ENCODE results near the gene PLB1. TPM values are rescaled to one million over a fixed set of nuclear protein-coding genes. Genes with fewer than 3 reads are reported as not detected.

PLB1 gene
- total RNA-seq, 6 experiments from 2014 or later: 0.66 to 1.9 (median 1.1) TPM

- TF ChIP-seq POLR2A (IDR thresholded peaks at IDR 0.05) (no peak), CTCF (IDR thresholded peaks at IDR 0.05) (no peak)
- H3K9me3 ChIP-seq: no peaks in the 10 kb centered on the region
- no peaks in the 10 kb centered on the region for H3K27me3 ChIP-seq
- no peak overlapping the region for H3K4me3 ChIP-seq
- ATAC-seq (peak in 2 of 4 donors; percentile 24 to 29), DNase-seq (no peak)
- no peaks in the 10 kb centered on the region for H3K36me3 ChIP-seq
- H3K4me1 ChIP-seq: no peaks in the 10 kb centered on the region
- peak overlapping the region in 1 of 3 donors; percentile 13 for H3K27ac ChIP-seq
- WGBS (ENCODE audit: insufficient coverage, low coverage, low lambda C conversion rate, missing lambda C conversion rate): 74% methylated on average over 5 of the region's 5 CpGs
- intact Hi-C loops (cut with DNase I): no loop called here
These were observed 104.3 kb downstream of the PLB1 start for GRCh38 chr2:28600181-28600580.

- 50% methylated on average over 1 of the region's 2 CpGs for WGBS (ENCODE audit: insufficient coverage, low coverage, low lambda C conversion rate, missing lambda C conversion rate)
- TF ChIP-seq POLR2A (IDR thresholded peaks at IDR 0.05): no peak
- no peak for TF ChIP-seq CTCF (IDR thresholded peaks at IDR 0.05)
- intact Hi-C loops (cut with DNase I): no loop called here
- Histone ChIP-seq H3K4me3 (no peak overlapping the region), H3K4me1 (no peaks in the 10 kb centered on the region), H3K36me3 (no peaks in the 10 kb centered on the region), H3K27ac (no peak overlapping the region), H3K27me3 (no peaks in the 10 kb centered on the region), H3K9me3 (no peaks in the 10 kb centered on the region)
- ATAC-seq (peak; percentile 41 to 69 (median 56)), DNase-seq (peak in 1 of 3 donors; percentile 35)
These were observed 105.8 kb downstream of the PLB1 start for GRCh38 chr2:28601616-28602015.

GRCh38 chr2:28602136-28602660, 106.3 kb downstream of the PLB1 start:
- no peaks in the 10 kb centered on the region for H3K9me3 ChIP-seq
- ATAC-seq: peak in 1 of 4 donors; percentile 19
- no CpG with 5 or more reads among the region's 6 CpGs for WGBS (ENCODE audit: insufficient coverage, low coverage, low lambda C conversion rate, missing lambda C conversion rate)
- no peak overlapping the region for H3K4me3 ChIP-seq
- DNase-seq: no peak
- no peaks in the 10 kb centered on the region for H3K27me3 ChIP-seq
- TF ChIP-seq POLR2A (IDR thresholded peaks at IDR 0.05) (no peak), CTCF (IDR thresholded peaks at IDR 0.05) (no peak)
- H3K27ac ChIP-seq: no peak overlapping the region
- intact Hi-C loops (cut with DNase I): no loop called here
- no peaks in the 10 kb centered on the region for H3K4me1 ChIP-seq
- H3K36me3 ChIP-seq: no peaks in the 10 kb centered on the region

GRCh38 chr2:28602751-28603639, 107.1 kb downstream of the PLB1 start:
- no peaks in the 10 kb centered on the region for H3K36me3 ChIP-seq
- ATAC-seq (peak in 1 of 4 donors; percentile 19), DNase-seq (no peak)
- intact Hi-C loops (cut with DNase I): no loop called here
- no peak overlapping the region for H3K4me3 ChIP-seq
- H3K9me3 ChIP-seq: no peaks in the 10 kb centered on the region
- no peaks in the 10 kb centered on the region for H3K4me1 ChIP-seq
- no peaks in the 10 kb centered on the region for H3K27me3 ChIP-seq
- WGBS (ENCODE audit: insufficient coverage, low coverage, low lambda C conversion rate, missing lambda C conversion rate): 56% methylated on average over 1 of the region's 3 CpGs
- TF ChIP-seq POLR2A (IDR thresholded peaks at IDR 0.05) (no peak), CTCF (IDR thresholded peaks at IDR 0.05) (no peak)
- no peak overlapping the region for H3K27ac ChIP-seq

Measured in right lobe of liver (tissue), 6 donors.